Measurements from ENCODE around the gene IFT27.
"Not testable (repeated sequence)": the region's sequence is repeated elsewhere in the genome, so short reads cannot be mapped to it uniquely, and the experiment has no call there.

Gene IFT27

DNA sequence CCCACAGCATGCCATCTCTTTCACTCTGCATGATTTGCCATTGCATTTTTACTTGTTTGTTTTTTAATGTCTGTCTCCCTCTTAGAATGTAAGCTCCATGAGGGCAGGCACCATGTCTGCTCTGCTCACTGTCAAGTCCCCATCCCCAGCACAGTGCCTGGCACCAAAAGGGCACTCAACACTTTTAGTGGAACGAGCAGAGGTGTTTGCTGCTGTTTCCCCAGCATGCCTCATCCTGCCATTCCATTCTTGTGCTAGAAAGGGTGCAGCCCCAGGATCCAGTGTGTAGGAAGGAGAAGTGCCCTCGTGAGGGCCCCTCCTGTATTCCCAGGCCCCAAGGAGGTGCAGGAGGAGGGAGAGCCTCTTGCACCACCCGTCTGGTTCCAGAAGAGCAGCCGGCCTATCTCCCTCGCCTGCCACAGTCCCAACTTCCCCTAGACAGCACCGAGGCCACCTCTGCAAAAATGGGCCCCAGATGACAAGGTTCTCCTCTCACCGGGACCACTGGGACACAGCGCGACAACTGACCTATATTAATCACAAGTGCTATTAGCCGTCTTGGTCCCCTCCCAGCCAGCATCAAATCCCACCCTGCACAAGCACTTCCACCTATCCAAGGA, 39.1 kb downstream of the IFT27 start:
- Histone ChIP-seq H3K36me3 (replicated peaks) (no peaks in the 10 kb centered on the region), H3K27me3 (replicated peaks) (no peaks in the 10 kb centered on the region), H3K27ac (no peak overlapping the region), H3K4me3 (ENCODE audit: low read depth, low read length) (no peak overlapping the region)
- DNase-seq: no peak
- in situ Hi-C loops (cut with HindIII; ENCODE audit: low pct_ligation_motif_present, low sequenced_read_pairs): no loop called here
- TF ChIP-seq, protein P1, sequence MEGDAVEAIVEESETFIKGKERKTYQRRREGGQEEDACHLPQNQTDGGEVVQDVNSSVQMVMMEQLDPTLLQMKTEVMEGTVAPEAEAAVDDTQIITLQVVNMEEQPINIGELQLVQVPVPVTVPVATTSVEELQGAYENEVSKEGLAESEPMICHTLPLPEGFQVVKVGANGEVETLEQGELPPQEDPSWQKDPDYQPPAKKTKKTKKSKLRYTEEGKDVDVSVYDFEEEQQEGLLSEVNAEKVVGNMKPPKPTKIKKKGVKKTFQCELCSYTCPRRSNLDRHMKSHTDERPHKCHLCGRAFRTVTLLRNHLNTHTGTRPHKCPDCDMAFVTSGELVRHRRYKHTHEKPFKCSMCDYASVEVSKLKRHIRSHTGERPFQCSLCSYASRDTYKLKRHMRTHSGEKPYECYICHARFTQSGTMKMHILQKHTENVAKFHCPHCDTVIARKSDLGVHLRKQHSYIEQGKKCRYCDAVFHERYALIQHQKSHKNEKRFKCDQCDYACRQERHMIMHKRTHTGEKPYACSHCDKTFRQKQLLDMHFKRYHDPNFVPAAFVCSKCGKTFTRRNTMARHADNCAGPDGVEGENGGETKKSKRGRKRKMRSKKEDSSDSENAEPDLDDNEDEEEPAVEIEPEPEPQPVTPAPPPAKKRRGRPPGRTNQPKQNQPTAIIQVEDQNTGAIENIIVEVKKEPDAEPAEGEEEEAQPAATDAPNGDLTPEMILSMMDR (IDR thresholded peaks at IDR 0.05; ENCODE audit: low read depth, low read length, missing control alignments): no peak

DNA sequence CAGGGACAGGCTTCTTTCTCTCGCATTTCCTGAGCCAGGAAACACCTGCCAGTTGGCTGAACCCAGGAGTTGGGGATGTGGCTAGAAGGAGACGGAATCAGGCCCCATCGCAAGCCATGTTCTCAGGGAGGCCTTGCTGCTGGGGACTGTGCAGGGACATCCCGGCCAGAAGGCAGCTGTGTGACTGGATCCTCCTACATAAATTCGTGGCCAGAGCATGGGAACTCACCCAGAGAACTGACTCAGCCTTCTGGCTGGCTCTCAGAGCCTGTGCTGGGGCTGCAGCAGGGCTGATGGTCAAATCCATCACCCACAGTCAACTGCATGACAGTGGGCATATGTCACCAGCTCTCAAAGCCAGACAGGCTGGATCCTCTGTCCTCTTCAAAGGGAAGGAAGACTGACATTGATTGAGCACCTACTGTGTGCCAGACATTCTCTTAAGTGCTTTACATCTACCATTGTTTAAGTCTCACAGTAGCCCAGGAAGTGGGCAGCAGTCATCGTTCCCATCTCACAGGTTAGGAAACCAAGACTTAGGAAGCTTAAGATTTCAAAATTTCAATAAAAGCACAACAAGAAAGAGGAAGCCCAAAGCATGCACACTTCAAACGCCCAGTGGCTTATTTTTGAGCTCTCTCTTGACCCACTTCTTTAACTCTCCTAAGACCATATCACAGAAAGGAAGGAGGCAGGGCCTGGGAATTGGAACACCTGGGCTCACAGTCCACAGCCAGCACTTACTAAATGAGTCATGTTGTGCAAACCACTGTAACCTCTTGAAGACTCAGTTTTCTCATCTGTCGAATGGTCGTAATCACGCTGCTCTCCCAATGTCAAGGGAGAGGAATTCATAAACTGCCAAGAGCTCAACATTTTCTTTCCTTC, 41.5 kb downstream of the IFT27 start:
- no peak overlapping the region for H3K4me3 ChIP-seq (ENCODE audit: low read depth, low read length)
- H3K27me3 ChIP-seq (replicated peaks): no peaks in the 10 kb centered on the region
- in situ Hi-C loops (cut with HindIII; ENCODE audit: low pct_ligation_motif_present, low sequenced_read_pairs): no loop called here
- H3K36me3 ChIP-seq (replicated peaks): no peaks in the 10 kb centered on the region
- no peak overlapping the region for H3K27ac ChIP-seq
- DNase-seq: peak; percentile 21
- TF ChIP-seq, protein P1 (IDR thresholded peaks at IDR 0.05; ENCODE audit: low read depth, low read length, missing control alignments): no peak

DNA sequence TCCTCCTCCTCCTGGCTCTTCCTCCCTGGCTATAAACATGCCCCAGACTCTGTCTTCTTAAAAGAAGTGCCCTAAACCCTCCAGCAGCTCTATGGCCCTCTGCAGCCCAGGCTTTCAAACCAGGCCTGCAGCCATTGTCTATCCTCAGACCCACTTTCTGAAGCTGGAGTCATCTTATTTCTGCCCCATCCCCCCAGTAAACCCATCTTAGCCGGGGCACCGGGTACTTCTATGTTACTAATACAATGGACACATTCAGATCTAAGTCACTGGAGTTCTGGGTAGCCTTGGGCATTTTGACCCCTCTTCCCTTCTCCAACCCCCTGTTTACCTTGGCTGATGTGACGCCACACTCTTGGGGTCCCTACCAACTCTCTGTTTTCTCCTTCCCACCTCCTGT, 42.6 kb downstream of the IFT27 start:
- in situ Hi-C loops (cut with HindIII; ENCODE audit: low pct_ligation_motif_present, low sequenced_read_pairs): no loop called here
- Histone ChIP-seq H3K4me3 (ENCODE audit: low read depth, low read length) (no peak overlapping the region), H3K27ac (no peak overlapping the region), H3K36me3 (replicated peaks) (no peaks in the 10 kb centered on the region), H3K27me3 (replicated peaks) (no peaks in the 10 kb centered on the region)
- no peak for DNase-seq
- TF ChIP-seq, protein P1 (IDR thresholded peaks at IDR 0.05; ENCODE audit: low read depth, low read length, missing control alignments): no peak

DNA sequence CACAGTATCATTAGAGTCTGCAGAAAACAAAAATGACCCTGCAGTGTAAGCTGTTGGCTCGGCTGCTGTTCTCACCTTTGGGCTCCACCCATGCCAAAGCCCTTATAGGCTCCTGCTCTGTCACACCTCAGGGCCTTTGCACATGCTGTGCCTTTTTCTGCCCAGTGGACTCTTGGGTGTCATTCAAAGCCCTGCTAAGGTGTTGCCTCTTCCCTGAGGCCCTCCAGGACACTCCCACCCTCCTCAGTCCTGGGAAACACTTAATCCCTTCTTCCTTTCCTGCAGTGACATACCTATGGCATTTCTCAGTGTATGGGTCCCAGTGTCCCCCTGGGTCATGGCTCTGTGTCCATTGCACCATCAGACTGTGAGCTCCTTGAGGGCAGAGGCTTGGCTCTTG, 43.3 kb downstream of the IFT27 start:
- Histone ChIP-seq H3K27me3 (replicated peaks) (no peaks in the 10 kb centered on the region), H3K27ac (no peak overlapping the region), H3K36me3 (replicated peaks) (no peaks in the 10 kb centered on the region), H3K4me3 (ENCODE audit: low read depth, low read length) (no peak overlapping the region)
- in situ Hi-C loops (cut with HindIII; ENCODE audit: low pct_ligation_motif_present, low sequenced_read_pairs): no loop called here
- no peak for DNase-seq
- TF ChIP-seq, protein P1 (IDR thresholded peaks at IDR 0.05; ENCODE audit: low read depth, low read length, missing control alignments): no peak

DNA sequence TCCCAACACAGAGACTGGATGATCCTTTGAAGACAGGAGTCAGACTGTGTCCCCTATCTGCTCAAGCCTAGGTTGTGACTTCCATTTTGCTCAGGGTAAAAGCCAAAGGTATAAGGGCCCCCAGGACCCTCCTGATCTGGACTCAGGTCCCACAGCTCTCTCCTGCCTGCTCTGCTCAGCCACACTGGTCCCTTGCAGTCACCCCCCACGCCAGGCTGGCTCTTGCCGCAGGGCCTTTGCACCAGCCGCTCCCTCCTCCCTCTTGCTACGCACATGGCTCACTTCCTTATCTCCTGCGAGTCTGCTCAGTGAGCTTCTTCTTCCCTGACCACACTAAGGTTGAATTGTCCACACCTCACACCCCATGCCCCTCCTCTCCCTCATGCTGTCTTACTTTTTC, 44.0 kb downstream of the IFT27 start:
- Histone ChIP-seq H3K36me3 (replicated peaks) (no peaks in the 10 kb centered on the region), H3K4me3 (ENCODE audit: low read depth, low read length) (no peak overlapping the region), H3K27ac (no peak overlapping the region), H3K27me3 (replicated peaks) (peaks cover 2% of the 10 kb centered on the region)
- in situ Hi-C loops (cut with HindIII; ENCODE audit: low pct_ligation_motif_present, low sequenced_read_pairs): no loop called here
- TF ChIP-seq, protein P1 (IDR thresholded peaks at IDR 0.05; ENCODE audit: low read depth, low read length, missing control alignments): no peak
- no peak for DNase-seq

DNA sequence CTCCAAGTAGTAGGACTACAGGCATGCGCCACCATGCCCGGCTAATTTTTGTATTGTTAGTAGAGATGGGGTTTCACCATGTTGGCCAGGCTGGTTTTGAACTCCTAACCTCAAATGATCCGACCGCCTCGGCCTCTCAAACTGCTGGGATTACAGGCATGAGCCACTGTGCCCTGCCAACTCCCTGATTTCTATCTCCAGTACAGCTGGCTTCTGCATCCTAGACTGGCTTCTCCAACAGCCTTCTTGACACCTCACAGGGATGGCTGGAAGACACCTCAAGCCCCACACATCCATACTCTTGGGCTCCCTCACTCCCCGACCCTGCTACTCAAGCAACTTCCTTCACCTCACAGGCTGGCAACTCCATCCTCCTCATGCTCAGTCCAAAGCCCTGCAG, 44.6 kb downstream of the IFT27 start:
- H3K27me3 ChIP-seq (replicated peaks); H3K27ac ChIP-seq; H3K4me3 ChIP-seq (ENCODE audit: low read depth, low read length); in situ Hi-C loops (cut with HindIII; ENCODE audit: low pct_ligation_motif_present, low sequenced_read_pairs); DNase-seq; H3K36me3 ChIP-seq (replicated peaks): not testable (repeated sequence)

Measured in brain microvascular endothelial cell (primary cell).